Thoracic aorta (tissue), 2 donors: ENCODE measurements around the gene ATXN1. TPM values are rescaled to one million over a fixed set of nuclear protein-coding genes. Genes with fewer than 3 reads are reported as not detected.
A peak's percentile ranks its signal among the peaks of the same experiment; 100 is the strongest.

Experiments used
- ATAC-seq: fragments of 150-250 bp; one replicate; pipeline ENCODE4 v1.8.0; 2017; ENCODE audit warnings: low read depth; ENCODE audit not compliant: insufficient number of reproducible peaks, low FRiP score
- DNase-seq: peaks from one replicate; pipeline ENCODE4 v3.0.0-alpha.2; 2020; ENCODE audit warnings: low spot score
- H3K27ac ChIP-seq, 2 donors: fragments of 200-600 bp; sonication (generic); 1 replicate in 1 of 2; 2 replicates in 1 of 2; pipeline ENCODE4 v1.5.1; 2016; ENCODE audit warnings: mild to moderate bottlenecking in 2 of 2, moderate library complexity in 2 of 2
- H3K27me3 ChIP-seq: fragments of 200-600 bp; sonication (generic); replicated peaks from 2 replicates; pipeline ENCODE4 v1.6.0; 2016; ENCODE audit warnings: mild to moderate bottlenecking; ENCODE audit not compliant: insufficient read depth
- H3K36me3 ChIP-seq: fragments of 200-600 bp; sonication (generic); one replicate; pipeline ENCODE4 v1.5.1; 2016
- H3K4me1 ChIP-seq, 2 donors: fragments of 200-600 bp; sonication (generic); 1 replicate in 1 of 2; 2 replicates in 1 of 2; pipeline versions ENCODE4 v1.5.1 to v1.6.0; 2016; ENCODE audit warnings: low read depth in 2 of 2, mild to moderate bottlenecking in 1 of 2; ENCODE audit not compliant: control insufficient read depth in 1 of 2
- H3K4me3 ChIP-seq: fragments of 200-600 bp; sonication (generic); 2 replicates; pipeline ENCODE4 v1.5.1; 2016; ENCODE audit warnings: mild to moderate bottlenecking
- H3K9me3 ChIP-seq: fragments of 200-600 bp; sonication (generic); 2 replicates; pipeline ENCODE4 v1.5.1; 2016
- total RNA-seq, 2 donors: library from RNA; depleted of rRNA; stranded (reverse); fragments of >200 nt; gene quantifications; one replicate each; pipeline versions ENCODE4 v1.1.0 to v1.2.3, GENCODE V29; 2016
- TF ChIP-seq, protein P1 (sequence below): fragments of 200-600 bp; sonication (generic); IDR thresholded peaks from one replicate; pipeline ENCODE4 v1.5.1; 2019; ENCODE audit warnings: antibody characterized with exemption

ATXN1 gene
- total RNA-seq, 2 donors from 2014 or later: 59.8 to 62.4 TPM

DNA sequence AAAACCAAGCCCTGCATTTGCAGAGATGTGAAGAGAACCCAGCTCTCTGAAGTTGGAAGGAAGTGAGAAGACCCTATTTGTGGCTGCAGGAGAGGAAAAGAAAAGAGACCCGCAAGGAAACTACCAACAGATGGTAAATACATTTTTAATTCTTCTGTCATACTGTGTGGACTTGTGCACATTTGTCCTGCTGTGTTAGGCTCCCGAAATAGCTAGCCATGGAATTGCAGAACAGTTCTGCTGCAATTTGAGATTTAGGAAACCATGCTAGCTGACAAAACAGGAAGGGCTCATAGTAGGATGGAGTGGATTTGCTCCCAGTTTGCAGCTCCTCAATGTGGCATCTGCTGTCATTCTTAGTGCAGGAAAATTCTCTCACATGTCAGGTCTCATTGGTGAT is 12.1 kb upstream of the ATXN1 start:
- TF ChIP-seq, protein P1, sequence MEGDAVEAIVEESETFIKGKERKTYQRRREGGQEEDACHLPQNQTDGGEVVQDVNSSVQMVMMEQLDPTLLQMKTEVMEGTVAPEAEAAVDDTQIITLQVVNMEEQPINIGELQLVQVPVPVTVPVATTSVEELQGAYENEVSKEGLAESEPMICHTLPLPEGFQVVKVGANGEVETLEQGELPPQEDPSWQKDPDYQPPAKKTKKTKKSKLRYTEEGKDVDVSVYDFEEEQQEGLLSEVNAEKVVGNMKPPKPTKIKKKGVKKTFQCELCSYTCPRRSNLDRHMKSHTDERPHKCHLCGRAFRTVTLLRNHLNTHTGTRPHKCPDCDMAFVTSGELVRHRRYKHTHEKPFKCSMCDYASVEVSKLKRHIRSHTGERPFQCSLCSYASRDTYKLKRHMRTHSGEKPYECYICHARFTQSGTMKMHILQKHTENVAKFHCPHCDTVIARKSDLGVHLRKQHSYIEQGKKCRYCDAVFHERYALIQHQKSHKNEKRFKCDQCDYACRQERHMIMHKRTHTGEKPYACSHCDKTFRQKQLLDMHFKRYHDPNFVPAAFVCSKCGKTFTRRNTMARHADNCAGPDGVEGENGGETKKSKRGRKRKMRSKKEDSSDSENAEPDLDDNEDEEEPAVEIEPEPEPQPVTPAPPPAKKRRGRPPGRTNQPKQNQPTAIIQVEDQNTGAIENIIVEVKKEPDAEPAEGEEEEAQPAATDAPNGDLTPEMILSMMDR: no peak
- no peak overlapping the region for H3K4me3 ChIP-seq
- peaks cover 20 to 30% of the 10 kb centered on the region in 2 donors for H3K4me1 ChIP-seq
- H3K9me3 ChIP-seq: no peaks in the 10 kb centered on the region
- no peaks in the 10 kb centered on the region for H3K27me3 ChIP-seq
- DNase-seq: no peak
- ATAC-seq: no peak
- no peak overlapping the region for H3K27ac ChIP-seq
- H3K36me3 ChIP-seq: no peaks in the 10 kb centered on the region

DNA sequence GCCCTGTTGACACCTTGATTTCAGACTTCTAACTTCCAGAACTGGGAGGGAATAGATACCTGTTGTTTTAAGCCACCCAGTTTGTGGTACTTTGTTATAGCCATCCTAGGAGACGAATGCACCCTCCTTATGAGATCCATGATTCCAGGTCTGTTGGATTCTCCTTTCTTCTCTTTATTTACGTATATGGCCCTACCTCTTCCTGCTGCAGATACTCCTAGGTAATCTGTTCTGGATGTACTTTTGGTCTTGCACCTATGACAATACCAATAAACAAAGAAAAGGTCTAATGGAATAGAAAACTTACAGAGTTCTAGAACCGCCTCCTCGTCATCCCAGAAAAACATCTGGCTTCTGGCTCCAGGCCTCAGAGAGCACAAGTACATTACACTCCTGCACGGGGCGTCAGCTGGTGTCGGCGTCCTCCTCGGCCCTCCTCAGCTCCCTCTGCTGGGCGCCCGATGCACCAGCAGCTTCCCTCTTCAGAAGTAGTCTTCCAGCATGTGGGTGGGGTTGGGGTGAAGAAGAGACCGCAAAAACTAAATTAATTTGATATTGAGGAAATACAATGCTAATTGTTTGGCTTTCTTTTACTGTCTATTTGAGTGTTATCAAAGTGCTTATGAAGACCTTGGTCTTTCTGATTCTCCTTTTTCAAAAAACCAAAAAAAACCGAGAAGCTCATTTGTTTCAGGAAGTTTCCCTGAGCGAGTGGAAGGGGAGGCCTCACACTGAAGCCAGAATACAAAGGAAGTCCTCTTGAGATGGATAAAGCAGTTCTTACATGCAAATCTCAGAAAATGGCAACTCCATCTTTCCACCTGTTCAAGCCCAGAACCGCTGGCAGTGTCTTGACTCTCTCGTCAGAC is 9.7 kb upstream of the ATXN1 start:
- no peak overlapping the region for H3K4me3 ChIP-seq
- H3K27ac ChIP-seq: peak overlapping the region in 1 of 2 donors; percentile 55
- DNase-seq (peak; percentile 20), ATAC-seq (no peak)
- TF ChIP-seq, protein P1: peak; percentile 85
- no peaks in the 10 kb centered on the region for H3K27me3 ChIP-seq
- no peaks in the 10 kb centered on the region for H3K36me3 ChIP-seq
- H3K4me1 ChIP-seq: peaks cover 21 to 47% of the 10 kb centered on the region in 2 donors
- H3K9me3 ChIP-seq: no peaks in the 10 kb centered on the region

DNA sequence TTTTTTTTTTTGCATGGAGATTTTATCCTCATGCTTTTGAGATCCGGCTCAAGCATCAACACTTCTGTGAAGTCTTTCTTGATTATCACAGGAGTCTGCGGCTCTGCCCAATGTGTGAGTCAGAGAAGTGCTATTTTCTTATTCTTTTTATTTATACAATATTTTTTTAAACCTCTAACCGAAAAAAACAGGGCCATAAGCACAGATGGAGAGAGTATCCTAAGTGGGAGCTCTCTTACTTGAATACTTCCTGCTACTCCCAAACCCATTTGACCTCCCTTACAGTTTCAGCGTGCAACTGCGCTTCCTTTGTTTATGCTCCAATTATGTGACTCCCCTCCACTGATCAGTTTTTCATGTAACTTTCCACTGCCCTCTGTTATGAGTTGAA is 8.7 kb upstream of the ATXN1 start:
- Histone ChIP-seq H3K4me1 (peaks cover 21 to 55% of the 10 kb centered on the region in 2 donors), H3K9me3 (no peaks in the 10 kb centered on the region), H3K36me3 (no peaks in the 10 kb centered on the region), H3K27me3 (no peaks in the 10 kb centered on the region), H3K4me3 (no peak overlapping the region), H3K27ac (peak overlapping the region; percentile 55 to 56)
- TF ChIP-seq, protein P1: no peak
- ATAC-seq: no peak
- DNase-seq: no peak

DNA sequence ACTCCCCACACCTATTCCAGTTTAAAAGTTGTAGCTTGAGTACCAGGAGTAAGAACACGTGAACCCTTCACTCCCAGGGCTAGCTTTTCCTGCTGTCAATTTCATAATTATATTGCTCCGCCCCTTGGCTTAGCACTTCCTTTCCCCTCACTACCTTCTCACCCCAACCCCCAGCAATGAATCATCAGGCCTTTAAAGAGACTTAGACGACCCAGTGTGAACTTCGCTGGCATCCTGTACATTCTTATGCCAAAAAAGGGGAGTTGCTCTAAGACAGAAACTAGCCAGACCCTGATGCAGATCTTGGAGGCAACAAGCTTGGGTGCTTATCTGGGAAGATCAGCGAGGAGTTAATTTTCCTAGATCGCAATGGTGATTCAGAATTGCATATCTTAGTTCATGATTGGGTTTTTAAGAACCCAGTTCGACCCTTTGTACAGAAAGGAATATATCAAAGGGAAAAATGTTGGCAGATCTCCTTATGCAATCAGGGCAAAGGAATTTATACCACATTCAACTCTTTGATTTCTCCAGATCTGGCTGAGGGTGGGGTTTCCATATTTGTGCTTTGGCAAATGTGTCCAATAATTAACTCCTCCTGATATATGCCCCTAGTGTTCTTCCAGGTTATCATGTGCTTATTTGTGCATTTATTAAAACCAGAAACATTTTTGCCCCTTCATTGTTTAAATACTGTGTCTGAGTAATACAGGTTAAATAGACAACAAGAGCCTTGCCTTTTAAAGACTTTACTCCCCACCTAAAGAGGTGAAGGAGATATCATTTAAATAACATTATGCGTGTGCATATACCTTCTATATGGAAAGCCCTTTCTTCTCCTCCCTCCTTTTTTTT is 8.1 kb upstream of the ATXN1 start:
- H3K4me1 ChIP-seq: peaks cover 21 to 61% of the 10 kb centered on the region in 2 donors
- H3K36me3 ChIP-seq: no peaks in the 10 kb centered on the region
- H3K27ac ChIP-seq: peak overlapping the region; percentile 55 to 56
- TF ChIP-seq, protein P1: no peak
- H3K9me3 ChIP-seq: no peaks in the 10 kb centered on the region
- peak; percentile 65 for DNase-seq
- peak overlapping the region; percentile 30 for H3K4me3 ChIP-seq
- peak; percentile 72 for ATAC-seq
- no peaks in the 10 kb centered on the region for H3K27me3 ChIP-seq

DNA sequence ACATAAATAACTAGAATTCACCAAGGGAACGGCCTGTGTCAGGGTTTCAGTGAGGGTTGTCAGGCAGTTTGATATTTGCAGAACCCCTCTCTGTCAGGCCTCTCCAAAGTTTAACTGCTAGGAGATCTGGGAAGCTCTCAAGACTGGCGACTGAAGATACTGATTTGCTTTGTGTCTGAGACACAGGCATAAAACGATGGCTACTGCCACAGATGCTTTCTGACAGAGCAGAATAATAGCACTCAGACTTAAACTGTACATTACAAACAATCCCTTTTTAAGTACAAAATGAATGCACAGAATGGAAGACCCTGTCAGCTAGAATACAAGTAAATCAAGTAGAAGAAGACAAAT is 7.2 kb upstream of the ATXN1 start:
- no peak for DNase-seq
- Histone ChIP-seq H3K9me3 (no peaks in the 10 kb centered on the region), H3K4me3 (no peak overlapping the region), H3K27me3 (no peaks in the 10 kb centered on the region), H3K4me1 (peaks cover 21 to 70% of the 10 kb centered on the region in 2 donors), H3K36me3 (no peaks in the 10 kb centered on the region), H3K27ac (peak overlapping the region; percentile 43 to 55)
- ATAC-seq: no peak
- TF ChIP-seq, protein P1: no peak
